Activated T-helper 1 cell treated with anti-CD3 and anti-CD28 coated beads, Interleukin-2, amount 50 U/mL, for 16 hours (primary cell): ENCODE results near the gene NDRG3.
A peak's percentile ranks its signal among the peaks of the same experiment; 100 is the strongest.

Source experiments
- DNase-seq, 2 donors: peaks; one replicate each; pipeline ENCODE4 v3.0.0-alpha.2; 2020; ENCODE audit warnings: low read depth in 1 of 2, low spot score in 1 of 2

NDRG3 gene

DNA sequence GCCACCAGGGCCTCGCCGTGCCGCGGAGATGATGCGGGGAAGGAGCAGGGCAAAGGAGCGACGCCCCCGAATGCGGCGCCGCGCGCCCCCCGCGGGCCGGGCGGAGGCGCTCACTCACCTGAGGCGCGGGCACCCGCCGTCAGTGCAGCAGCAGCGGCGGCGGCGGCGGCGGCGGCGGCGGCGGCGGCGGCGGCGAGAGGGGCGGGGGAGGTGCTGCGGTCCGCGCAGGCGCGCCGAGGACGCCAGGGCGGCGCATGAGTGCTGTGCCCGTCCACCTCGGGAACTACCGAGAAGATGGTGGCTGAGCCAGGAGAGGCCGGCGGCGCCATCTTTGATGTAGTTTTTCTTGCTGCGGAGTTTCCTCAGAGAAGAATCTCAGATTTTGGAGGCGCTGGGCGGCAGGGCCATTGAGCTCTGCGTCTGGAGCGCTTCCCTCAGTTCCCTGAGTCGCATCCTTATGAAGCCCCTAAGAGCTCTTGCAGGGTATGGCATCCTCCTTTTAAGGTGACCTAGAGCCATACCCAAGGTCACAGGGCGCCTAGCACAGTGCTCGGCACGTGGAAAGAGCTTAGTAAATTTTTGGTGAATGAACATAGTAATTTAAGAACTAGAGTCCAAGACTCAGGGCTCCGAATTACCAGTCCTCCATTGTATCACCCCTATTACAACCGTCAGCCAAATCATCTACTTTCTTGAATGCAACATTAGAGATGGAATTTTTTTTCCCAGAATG, at the start of gene NDRG3:
Gene NDRG3 (minus strand): TSS at position 164 of the 733 bp plus-strand sequence. CDS start 24,355 bp downstream, outside the sequence.
- peak; percentile 83 to 85 for DNase-seq

DNA sequence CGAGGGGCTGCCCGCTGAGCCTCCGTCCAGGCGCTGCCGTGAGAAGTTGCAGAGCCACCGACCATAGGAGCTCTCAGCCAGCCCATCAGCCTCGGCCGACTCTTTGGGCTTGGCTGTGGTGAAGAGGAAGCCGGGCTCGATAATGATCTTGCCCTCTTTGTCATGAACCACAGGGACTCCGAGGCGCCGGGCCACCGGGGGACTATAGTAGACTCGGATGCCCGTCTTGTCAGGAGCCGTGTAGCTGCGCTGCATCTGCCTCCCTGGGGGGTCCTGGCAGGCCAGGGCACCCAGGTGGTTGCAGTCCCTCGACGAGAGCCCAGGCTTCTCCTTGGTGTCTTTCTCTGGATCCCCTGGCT, 48.2 kb upstream of the NDRG3 start:
- no peak for DNase-seq

DNA sequence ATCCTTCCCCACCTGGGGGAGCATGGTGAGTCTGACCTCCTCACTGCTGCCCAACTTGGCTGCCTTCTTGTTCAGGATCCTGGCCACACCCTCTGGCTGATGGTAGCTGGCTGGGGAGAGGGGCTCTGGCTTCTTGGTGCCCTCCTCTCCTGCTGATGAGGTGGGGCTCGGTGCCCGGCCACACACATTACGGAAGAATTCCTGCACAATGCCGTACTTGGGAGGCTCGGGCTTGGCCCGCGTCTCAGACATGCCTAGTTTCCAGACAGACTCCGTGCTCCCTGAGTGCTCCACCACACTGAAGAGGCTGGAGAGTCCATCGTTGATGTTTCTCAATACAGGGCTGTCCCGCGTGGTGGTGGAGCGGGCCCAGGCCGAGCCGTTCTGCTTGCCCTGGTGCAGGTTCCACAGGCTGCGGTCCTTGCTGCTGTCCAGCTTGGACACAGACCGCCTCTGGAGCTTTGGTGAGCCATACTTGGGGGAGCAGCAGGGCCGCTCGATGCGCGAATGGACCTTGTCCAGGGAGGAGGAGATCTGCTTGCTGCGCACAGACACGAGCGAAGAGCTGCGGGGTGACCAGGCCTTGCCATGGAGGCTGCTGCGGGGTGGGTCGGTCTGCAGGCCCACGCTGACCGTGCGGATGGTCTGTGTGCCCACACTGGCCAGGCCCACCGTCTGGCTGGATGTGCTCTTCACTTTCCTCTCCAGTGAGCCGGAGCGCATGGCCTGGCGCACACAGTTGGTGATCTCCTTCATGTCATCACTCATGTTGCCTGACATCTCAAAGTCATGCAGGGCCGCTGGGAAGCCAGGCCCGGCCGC, 47.6 kb upstream of the NDRG3 start:
- no peak for DNase-seq

DNA sequence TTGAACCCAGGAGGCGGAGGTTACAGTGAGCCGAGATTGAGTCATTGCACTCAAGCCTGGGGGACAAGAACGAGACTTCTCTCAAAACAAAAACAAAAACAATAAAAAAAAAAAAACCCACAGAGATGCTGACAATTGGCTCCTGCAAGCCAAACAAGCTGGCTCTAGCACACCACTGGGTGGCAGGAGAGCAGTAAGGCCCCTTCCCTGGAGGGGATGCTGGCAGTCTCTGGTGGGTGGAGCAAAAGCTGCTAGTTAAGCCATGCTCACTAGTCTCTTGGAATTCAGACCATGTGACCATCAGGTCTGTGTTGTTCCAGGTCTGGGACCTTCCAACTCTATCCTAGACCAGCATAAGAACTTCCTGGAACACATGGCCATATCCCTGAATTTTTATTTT, 46.5 kb upstream of the NDRG3 start:
- no peak for DNase-seq

DNA sequence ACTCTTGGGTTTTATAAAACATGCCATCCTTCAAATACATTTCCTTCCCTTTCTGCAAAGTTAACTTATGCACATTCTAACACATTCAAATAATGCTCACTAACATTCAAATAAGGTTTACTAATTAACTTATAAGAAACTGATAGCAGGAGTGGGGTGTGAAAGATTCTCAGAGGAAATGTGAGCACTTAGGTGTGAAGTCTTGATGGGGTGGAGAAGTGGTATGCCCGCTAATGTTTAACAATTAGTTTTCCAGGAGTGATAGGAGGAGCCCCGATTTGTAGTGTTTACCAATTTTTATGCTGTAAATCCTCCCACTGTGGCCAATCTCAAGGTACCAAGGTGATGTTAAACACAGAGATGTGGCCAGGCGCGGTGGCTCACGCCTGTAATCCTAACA, 46.0 kb upstream of the NDRG3 start:
- no peak for DNase-seq

DNA sequence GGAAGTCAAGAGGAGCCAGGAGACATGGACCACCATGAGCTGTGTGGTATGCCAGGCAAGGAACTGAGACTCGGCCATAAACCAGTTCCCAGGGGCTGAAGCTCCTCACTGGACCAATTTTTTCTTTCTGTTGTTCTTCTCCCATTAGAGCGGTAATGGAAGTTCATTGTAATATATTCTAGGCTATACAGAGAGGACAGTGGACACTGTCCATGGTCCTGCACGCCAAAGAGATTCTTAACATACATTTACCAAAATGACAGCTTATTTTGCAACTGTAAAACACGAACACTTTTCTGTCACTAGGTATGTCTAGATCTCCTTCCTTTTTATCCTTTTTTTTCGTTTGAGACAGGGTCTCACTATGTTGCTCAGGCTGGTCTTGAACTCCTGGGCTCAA, 40.8 kb upstream of the NDRG3 start:
- no peak for DNase-seq

DNA sequence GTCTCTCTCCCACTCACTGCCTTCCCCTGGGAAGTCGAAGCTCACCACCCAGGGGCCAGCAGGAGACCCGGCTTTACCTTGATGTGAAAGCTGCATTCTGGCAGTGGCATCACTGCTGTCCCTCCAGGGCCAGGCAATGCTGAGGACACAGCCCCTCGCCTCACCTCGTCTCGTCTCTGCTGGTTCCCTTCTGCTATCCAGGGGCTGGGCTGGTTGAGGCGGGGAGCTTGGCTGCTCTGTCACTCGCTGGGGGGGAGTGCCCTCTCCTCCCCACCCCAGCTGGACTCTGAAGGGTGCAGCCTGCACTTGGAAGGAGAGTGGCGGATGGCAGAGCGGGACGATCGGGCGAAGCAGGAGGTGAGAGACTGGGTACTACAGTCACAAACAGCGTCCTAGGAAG, 40.4 kb upstream of the NDRG3 start:
- no peak for DNase-seq

DNA sequence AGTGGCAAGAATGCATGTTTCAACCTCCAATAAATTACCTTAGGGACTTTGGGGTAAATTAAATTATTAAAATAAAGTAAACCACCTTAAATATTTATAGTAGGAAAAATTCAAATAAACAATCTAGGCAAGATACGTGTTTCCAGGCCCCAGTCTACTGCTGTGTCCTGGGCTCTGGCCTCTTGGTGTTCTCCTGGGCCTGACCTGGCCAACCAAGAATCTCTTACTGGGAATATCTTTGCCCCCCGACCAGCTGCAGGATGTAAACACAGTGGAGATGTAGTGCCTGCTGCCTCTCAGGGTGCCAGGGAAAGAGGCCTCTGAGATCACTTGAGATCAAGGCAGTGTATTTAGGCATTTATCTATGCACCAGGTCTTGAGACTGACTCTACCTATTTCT, 39.4 kb upstream of the NDRG3 start:
- DNase-seq, result no peak

DNA sequence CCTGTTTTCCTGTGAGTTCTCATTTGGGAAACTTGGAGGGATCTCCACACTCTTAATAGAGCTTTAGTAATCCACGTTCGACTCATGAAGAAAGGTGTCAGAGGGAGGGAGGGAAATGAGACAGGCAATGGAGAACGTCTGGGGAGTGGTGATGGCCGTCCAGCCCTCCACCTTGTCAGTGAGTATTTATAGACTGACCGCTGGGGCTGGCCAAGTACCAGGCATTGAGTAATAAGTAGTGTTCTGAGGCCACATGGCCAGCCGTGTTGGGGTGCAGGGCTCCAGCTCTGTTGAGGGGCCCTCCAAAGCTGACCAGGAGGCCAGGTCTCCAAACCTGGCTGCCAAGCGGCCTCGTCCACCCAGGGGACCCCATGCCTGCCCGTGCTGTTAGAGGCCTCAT, 39.0 kb upstream of the NDRG3 start:
- DNase-seq, result no peak

DNA sequence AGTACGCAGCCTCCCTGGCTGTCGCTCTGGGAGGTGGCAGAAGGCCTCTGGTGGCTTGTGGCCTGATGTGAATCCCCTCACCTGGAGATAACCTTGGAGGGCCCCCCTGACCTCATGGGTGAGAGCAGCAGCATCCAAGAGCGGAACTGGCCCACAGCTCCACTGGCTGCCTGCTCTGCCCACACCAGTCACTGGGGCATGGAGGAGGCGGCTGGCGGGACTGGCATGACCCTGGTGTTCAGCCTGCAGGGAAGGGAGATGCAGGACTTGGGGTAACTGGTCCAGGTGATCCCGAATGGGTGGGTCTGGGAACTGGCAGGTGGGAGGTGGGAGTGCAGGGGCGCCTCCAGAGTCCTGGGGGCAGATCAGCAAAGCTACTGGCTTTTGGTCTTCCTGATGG, 38.2 kb upstream of the NDRG3 start:
- DNase-seq, result no peak

DNA sequence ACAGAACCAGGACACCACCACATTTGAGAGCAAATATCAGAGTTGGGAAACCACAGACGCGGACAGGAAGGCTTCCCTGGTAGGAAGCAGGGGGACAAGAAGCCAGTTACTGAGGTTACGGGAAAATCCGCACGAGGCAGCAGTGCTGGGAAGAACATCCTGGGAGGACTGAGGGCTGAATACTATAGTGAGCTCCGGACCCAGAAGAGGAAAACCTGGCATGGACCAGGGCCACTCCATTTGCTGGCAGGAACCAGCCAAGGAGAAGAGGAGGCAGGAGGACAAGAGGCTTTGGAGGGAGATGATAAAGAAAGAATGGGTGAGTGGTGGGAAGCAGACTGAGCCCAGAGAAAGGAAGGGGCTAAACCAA, 33.8 kb upstream of the NDRG3 start:
- no peak for DNase-seq

DNA sequence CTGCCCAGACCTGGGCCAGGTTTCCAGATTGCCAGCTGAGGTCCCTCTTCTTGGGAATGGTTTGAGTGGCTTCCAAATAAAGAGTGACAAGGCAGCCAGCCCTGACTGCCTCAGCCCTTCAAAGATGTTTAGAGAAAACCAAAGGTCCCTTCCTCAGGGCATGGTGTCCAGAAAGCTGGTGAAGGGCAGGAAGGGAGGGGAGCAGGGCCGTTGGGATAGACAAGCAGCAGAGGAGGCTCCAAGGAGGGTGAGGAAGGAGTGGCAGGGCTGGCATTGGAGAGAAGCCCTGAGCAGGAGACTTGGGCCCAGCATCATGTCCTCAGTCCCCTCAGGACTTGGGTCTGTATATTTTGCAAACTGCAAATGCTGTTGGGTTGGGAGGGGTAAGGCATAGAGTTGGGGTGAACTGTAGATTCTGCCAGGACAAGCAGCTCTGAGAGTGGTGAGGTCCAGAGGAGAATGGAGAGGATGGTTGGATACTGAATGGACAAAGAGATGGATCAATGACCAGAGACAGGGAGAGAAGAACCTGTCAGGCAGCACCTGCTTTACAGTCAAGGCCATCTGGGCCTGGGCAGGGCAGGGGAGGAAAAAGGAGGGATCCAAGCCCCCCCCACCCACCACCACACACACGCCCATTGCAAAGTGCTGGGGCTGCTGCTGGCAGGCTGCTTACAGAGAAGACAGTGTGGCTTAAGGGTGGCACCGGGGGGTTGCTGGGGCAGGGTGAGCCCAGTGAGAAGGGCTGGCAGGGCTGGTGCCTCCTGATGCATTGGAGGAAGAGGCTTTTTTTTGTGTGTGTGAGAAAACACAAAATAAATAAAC, 33.2 kb upstream of the NDRG3 start:
- no peak for DNase-seq

DNA sequence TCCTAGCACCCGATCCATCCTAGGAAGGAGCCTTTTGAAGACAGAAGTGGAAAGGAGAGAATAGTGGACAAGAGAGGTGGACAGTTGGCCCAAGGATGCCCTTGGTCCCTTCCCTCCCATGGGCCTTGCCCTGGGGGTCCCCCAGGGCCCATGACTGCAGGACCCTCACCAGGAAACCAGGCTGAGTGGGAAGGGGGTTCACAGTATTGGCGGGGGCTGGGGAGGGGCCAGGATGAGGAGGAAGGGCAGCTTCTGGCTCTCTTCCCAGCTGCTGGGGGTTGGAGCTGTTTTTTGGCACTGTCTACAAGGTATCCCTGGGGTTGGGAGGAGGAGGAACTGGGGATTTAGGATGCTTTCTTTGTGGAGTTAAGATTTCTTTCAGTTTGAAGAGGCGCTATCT, 31.7 kb upstream of the NDRG3 start:
- no peak for DNase-seq

DNA sequence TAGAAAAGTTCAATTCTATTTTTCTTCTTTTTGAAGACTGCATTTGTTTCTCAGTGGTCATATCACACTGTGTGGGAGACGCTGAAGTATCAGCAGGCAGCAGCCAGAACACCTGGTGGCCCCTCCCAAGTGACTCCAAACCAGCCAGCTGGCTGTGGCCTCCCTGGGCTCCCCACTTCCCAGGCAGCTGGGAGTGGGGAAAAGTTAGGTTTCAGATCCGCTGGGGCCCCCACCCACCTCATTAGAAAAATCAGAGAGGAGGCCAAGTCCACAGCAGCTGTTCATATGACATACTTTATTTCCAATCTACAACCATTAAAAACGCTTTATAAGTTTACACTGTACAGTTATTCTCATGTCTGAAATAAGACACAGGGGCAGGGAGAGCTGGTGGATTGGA, 31.3 kb upstream of the NDRG3 start:
- no peak for DNase-seq

DNA sequence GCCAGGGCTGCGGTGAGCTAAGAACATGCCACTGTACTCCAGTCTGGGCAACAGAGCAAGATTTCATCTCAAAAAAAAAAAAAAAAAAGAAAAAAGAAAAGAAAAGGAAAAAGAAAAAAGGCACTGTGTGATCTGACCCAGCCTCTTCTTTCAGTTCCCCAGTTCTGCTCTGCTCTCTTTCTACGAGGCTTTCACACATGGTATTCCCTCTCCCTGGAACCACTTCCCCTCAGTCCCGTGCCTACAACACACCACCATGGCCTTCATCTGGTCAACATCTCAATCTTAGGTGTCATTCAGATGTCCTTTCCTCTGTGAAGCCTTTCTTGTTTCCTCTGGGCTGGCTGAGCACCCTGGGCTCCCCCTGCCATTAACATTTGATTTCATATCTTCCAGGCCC, 29.9 kb upstream of the NDRG3 start:
- DNase-seq, result no peak

DNA sequence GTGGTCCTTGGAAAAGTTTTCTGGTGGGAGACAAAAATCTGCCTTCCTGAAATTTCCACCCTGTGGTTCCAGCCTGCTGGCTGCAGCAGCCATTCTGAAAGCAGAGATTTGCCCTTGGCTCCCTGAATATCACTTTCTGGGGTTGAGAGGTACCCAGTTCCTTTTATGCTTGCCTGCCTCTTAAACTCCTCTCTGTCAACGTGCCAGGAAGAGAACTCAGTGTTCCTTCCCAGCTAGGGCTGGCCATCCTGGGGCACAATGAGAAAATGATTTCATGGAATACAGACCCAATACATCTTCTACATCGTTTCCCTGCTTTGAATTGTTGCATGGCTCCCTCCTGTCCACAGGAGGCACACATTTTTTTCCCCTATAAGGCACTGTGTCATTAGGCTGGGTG, 29.3 kb upstream of the NDRG3 start:
- DNase-seq, result no peak

DNA sequence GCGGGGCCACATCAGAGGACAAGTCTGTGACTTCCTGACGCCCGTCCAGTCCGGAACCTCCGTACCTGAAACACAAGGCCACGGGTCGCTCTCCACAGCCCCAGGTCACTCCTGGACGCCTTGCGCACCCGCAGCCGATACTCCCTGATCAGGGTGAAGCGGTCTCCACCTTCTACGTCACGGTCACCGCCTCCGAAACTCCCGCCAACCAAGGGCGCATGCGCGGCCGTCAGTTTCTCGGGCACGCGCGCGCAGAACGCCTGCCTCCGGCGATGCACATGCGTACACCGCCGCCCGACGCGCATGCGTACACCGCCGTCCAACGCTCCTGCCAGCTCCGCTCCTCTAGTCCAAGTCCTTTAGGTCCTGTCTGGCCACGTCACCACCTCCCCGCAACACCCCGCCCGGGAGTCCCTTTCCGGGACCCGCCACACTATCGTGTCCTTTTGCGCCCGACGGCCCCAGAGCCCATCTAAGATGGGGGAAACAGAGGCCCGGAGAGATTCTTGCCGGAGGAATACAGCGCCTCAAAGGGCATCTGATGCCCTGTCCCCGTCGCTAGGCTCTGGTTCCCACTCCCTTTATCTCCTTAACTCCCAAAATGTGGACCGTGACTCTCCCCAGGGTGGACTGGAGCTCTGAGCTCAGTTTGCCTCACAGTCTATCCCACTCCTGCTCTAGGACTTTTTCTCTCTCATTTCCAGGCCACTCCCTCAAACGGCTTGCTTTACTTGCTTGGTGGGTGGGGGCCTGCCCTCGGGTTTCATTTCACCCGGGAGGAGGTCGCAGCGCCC, 27.9 kb upstream of the NDRG3 start, which contains the start of gene DSN1:
Gene DSN1 (minus strand): TSS at position 167 of the 794 bp plus-strand sequence. CDS start 2,305 bp downstream, outside the sequence.
- peak; percentile 97 to 98 for DNase-seq

DNA sequence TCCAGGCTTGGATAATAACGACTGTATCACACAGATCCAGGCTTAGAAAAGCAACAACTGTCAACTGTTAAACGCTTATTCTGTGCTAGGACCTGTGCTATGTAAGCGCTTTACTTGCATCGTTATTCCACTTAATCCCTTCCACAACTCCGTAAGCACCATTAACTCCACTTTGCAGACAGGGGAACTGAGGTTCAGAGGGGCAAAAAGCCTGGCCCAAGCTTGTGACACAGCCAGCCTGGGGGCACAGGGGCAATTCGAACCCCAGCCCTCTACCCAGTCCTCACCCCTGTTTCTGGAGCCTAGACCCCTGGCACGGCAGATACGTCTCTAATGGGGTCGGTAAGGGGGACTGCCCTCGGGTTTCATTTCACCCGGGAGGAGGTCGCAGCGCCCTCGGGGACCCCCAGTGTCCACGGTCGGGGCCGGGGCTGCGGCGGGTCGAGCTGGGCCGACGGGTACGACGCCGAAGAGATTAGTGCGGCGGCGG, 27.3 kb upstream of the NDRG3 start:
- no peak for DNase-seq

DNA sequence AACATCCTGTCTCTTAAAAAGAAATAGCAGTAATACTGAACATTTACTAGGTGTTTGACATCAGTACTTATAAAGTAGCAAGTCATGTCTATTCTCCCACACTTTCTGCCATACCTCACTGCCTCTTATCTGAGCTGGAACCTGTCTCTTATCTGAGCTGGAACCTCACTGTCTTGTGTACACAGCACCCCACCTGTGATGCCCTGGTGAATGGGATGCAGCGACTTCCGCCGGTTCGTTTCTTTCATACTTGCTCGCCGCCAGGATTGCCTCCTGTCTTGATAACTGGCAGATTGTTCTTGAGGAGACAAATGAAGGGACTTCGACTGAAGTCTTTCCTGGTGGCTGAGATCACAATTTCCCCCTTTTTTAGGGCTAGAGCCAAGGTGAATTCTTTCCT, 24.8 kb upstream of the NDRG3 start:
- DNase-seq, result no peak

DNA sequence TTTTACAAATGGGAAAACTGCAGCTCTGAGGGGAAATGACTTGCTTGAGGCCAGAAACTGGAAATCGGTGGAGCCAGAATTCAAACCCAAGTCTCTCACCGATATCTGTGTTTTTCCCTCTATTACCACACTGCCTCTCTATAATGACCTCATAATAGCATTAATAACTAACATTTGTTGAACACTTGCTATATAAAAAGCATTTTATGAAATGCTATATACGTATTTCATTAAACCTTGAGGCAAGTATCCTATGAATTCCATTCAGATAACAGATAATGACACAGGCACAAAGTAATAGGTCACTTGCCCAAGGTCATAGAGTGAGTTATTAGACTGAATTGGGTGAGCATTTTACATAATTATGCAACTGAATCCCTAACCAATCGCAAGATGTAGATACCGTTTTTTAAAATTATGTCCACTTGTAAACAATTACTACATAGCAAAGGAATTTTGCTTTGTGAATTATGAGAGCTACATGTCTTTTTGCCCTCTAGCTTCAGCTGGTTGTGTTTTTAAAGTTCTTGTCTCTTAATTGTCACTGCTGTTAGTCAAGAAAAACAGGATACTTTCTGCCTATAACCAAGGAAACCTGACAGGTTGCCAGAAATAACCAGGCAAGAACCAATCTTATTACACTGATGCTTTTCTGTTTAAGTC, 23.0 kb upstream of the NDRG3 start:
- no peak for DNase-seq
